HuH-7.5 (cell line): ENCODE measurements around the gene NDUFV2.
"Not testable (repeated sequence)": the region's sequence is repeated elsewhere in the genome, so short reads cannot be mapped to it uniquely, and the experiment has no call there.

ENCODE experiments used
- DNase-seq: peaks from one replicate; pipeline ENCODE4 v3.0.0; 2011; ENCODE audit warnings: low spot score

NDUFV2 gene

GRCh38 chr18:9091066-9091476 lies 11.4 kb upstream of the NDUFV2 start:
- no peak for DNase-seq

GRCh38 chr18:9092665-9093064 lies 9.8 kb upstream of the NDUFV2 start:
- peak; percentile 47 for DNase-seq

GRCh38 chr18:9093109-9093508 lies 9.4 kb upstream of the NDUFV2 start:
- DNase-seq = not testable (repeated sequence)

- no peak for DNase-seq
Measured at GRCh38 chr18:9094307-9095226, 7.9 kb upstream of the NDUFV2 start.

- DNase-seq = no peak
Measured at GRCh38 chr18:9095297-9096006, 7.0 kb upstream of the NDUFV2 start.

GRCh38 chr18:9096007-9096371 lies 6.5 kb upstream of the NDUFV2 start:
- DNase-seq = no peak

- no peak for DNase-seq
Measured at GRCh38 chr18:9096685-9097084, 5.8 kb upstream of the NDUFV2 start.

GRCh38 chr18:9097349-9097748 lies 5.2 kb upstream of the NDUFV2 start:
- no peak for DNase-seq

GRCh38 chr18:9100796-9101195 lies 1.7 kb upstream of the NDUFV2 start:
- no peak for DNase-seq

GRCh38 chr18:9101730-9102507 lies 580 bp upstream of the NDUFV2 start:
- peak; percentile 46 for DNase-seq

- DNase-seq = no peak
Measured at GRCh38 chr18:9103376-9103873, 926 bp downstream of the NDUFV2 start.

- no peak for DNase-seq
Measured at GRCh38 chr18:9104244-9104901, 1.9 kb downstream of the NDUFV2 start.

- no peak for DNase-seq
Measured at GRCh38 chr18:9105420-9105819, 2.9 kb downstream of the NDUFV2 start.

- DNase-seq = no peak
Measured at GRCh38 chr18:9106094-9106493, 3.6 kb downstream of the NDUFV2 start.

- DNase-seq = no peak
Measured at GRCh38 chr18:9106800-9107584, 4.5 kb downstream of the NDUFV2 start.

GRCh38 chr18:9108911-9109310 lies 6.4 kb downstream of the NDUFV2 start:
- DNase-seq = no peak

GRCh38 chr18:9109523-9109922 lies 7.0 kb downstream of the NDUFV2 start:
- DNase-seq = no peak

GRCh38 chr18:9113468-9114149 lies 11.1 kb downstream of the NDUFV2 start:
- DNase-seq = no peak

GRCh38 chr18:9115984-9116383 lies 13.5 kb downstream of the NDUFV2 start:
- DNase-seq = no peak
